Cerebellar nuclear complex (tissue), 1 donor: ENCODE results near the gene CEP55.

Experiments used
- DNase-seq, 2 experiments: peaks; one replicate each; lab custom pipeline; 2025; lab: John Stamatoyannopoulos, UW

Gene CEP55

DNA sequence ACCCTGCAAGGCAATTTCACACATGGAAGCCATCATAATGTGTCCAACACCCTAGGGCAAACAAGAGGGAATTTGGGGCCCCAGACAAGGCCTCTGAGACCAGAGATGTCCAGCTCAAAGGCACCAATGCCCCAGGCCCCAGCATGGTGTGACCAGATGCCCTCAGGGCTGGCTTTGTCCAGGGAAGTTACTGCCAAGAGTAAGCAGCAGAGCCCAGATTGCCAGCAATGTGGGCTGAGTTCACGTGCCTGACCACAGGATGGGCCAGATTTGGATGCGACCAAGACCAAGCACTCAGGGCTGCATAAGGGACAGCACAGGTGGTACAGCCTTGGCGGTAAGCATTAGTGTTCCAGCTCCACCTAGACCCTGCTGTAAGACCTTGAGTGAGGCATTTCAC lies 27.0 kb upstream of the CEP55 start:
- DNase-seq: no peak

DNA sequence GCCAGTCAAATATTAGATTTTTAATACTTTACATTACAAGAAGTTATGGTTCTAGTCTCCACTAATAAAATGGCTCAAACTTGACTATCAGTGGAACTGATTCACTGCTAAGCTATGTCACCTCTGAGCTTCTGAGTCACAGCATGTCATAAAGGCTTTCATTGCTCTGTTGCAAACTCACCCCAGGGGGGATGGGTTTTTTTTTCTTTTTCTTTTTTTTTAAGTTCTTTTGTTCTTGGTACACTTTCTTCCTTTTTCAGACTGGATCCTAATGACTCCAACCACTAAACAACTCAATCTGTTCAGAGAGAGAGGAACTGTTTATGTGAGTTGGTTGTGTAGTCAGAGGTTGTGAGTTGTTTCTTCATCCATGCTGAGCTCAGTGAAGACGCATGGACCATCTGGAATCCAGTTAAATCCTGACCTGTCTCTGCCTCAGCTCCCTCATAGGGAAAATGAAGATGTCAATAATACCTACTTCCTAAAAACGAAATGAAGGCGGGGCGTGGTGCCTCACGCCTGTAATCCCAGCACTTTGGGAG lies 25.2 kb upstream of the CEP55 start:
- DNase-seq: no peak

DNA sequence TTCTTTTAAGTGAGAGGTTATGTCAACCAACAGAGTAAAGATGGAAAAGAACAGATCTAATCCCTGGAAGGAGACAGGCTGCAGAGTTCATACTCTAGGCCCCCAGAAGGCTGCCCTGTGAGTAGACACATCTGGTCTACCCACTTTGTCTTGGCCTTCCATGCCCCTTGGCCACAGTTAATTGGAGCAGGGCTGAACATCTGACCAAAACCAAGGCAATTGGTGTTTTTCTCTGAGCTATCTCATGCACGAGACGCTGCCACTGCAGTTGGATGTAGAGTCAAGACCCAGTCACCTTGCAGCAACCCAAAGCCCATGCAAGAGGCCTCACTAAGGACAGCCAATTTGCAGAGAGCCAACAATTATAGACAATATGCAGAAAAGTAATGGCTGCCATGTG lies 23.3 kb upstream of the CEP55 start:
- DNase-seq: no peak

DNA sequence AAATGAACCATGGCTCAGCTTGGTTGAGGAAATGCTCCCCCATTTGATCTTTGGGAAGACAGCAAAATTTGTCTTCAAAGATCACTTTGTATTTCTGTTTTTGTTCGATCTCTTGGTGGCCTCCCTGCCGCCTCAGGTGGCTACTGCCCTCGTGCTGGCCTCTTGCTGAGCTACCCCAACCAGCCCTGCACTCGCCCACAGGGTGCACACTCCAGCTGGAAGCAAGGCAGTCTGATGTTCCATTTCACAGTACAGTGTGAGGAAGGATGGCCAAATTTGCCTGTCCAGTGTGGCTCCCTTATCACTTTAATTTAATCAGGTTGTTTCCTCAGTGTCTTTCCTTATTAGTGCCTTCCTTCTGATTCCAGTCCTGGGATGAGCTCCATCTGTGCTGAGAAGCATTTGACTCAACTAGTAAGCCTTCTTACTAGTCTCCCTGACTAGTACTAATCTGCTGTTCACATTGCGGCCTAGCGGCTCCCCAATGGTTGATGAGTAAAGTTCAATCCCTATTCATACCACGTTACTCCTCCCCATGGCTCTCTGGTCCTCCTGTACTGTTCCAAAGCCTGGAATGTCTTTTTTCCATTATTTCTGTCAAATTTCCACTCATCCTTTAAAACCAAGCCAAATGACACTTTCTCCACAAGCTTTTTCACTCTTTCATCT lies 22.5 kb upstream of the CEP55 start:
- no peak for DNase-seq

DNA sequence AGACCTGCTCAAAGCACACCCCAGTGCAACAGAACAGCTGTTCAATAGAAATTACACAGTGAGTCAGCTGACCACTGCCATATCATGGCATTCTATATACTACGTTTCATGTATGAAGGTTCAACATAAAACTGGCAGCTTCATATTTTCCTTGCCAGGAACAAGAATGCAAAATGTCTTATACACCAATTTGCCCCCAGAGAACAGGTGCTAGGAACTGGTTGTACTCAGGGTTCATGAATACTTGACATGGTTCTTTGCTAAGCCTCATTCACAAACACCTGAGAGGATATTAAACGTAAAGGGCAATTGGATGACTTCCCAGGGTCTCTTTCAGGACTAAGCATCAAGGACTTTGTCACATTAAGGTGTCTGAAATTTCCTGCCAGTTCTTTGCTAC lies 21.2 kb upstream of the CEP55 start:
- no peak for DNase-seq

DNA sequence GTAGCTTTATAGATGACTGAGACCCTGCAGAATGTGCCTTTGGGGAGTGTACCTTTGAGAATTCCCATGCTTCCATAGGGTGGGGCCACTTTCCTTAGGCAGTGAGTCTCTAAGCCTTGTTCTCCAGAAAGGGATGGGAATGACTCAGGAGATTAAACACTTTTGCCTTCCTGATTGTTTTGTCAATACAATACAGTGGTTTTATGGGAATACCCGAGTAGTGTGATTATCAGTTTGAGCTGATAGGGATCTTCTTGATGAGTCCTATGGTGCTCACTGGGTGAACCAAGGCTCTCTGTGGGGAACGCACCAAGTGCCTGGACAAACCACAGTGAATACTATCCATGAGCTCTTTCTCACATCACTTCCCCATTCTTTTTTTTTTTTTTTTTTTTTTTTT lies 20.5 kb upstream of the CEP55 start:
- DNase-seq: no peak

DNA sequence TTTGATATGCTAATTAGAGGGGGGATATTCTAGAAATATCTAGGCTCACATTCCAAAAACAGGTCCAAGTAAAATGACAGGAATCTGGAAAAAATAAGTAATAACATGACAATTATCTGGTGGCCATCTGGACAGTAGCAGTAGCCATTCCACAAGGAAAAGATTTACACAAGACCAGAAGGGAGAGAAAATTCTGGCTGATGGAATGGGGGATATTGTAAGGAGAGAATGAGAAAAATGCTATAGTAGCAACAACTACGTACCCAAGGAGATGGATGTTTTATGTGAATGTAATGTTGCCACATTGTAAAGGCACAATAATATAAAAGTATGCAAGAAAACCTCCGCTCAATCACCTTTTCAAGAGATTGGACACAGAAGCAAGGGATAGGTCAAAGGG lies 19.7 kb upstream of the CEP55 start:
- no peak for DNase-seq

DNA sequence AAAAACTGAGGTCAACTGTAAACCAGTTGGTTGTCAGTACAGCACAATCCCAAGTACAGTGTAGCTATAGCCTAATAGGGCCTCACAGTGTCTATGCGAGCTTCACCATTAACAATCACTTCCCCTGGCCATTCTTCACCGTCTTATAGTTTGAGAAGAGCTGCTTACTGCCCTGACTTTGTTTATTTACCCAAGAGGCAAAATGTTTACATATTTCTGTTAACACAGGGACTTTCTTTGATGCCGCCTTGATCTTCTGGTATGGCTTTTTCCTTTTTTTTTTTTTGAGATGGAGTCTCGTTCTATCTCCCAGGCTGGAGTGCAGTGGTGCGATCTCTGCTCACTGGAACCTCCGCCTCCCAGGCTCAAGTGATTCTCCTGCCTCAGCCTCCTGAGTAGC lies 17.5 kb upstream of the CEP55 start:
- no peak for DNase-seq

DNA sequence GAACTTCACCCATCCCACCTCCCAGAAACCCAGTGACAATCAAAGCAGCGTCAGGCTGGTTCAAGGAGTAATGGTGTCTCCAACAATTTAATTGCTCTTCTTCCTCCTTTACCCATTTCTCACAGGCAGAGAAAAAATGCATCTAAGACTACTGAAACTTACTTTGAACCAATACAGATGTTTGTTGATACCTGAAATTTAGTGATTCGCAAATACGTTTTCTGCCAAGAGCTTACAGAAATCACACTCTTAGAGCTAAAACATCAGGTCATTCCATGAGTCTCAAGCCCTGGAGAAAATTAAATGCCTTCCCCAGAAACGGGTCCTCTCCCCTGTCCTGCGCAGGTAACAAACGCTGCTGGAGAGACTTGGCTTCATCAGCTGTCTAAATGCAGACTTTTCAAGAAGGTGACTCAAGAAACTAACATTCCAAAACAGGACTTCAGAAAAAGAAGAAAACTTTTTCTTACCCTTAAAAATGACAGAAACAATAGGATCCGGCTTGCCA lies 14.7 kb upstream of the CEP55 start:
- DNase-seq: no peak

DNA sequence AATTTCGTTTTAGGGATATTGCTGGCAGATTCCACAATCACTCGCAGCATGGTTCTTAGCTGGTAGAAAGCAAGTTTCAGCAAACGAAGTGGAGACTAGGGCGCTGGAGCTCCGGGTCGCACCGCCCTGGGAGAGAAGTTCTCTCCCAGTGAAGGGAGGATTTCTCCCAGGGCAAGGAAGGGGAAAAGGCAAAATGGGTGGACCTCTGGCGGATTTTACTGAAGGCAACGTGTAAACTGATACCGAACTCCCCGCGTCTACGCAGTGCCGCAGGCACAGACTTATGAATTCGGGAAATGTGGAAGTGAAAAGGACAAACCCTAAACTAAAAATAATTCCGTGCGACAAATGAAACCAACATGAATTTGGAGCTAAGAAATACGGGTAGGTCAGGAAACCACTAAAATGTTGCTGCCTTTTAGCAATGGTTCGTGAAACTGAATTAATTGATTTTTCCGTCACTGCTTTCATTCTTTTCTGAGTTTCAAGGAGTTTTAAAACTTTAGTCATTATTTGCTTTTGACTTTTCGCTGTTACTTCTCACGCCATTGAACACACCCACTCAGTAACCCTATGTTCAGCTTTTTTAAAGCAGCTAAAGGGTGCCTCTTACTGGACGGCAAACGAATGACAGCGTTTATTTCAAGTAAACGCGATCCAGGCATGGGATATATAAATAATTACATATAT lies 14.1 kb upstream of the CEP55 start, which contains the start of gene MYOF:
Gene MYOF (minus strand): TSS at position 190 of the 690 bp plus-strand sequence. CDS start 140 bp downstream, at position 50.
- DNase-seq: no peak

DNA sequence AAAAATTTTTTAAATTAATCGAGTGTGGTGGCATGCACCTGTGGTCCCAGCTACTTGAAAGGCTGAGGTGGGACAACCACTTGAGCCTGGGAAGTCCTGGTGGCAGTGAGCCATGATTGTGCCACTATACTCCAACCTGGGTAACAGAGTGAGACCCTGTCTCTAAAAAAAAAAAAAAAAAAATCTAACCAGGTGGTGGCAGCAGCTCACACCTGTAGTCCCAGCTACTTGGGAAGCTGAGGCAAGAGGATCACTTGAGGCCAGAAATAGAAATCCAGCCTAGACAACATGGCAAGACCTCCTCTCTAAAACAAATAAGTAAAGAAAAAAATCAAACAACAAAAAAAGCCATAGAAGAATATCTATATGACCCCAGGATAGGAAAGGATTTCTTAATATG lies 10.7 kb upstream of the CEP55 start:
- DNase-seq: no peak

DNA sequence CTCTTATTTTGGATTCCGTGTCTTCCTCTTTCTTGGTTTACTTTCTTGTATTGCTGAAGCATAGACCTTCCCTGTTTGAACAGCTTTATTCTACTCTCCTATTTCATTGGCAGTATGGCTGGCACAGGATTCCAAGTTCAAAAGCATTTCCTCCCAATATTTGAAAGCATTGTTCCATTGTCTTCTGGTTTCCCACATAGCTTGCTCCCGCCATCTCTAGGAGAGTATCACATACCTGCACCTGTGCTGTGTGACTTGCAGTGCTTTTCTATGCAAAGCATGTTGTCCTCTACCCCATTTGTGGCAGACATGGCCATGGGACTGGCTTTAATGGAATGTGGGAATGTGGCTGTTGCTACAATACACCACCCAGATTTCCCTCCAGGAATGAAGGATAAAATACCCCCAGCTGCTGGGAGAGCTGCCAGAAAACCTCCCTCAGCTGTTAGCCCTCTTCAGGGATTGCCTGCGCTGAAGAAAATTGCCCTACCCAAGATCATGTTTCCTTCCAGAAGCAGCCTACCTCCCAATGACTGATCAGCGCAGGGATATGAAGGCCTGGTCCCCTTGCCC lies 7.4 kb upstream of the CEP55 start:
- DNase-seq: no peak

DNA sequence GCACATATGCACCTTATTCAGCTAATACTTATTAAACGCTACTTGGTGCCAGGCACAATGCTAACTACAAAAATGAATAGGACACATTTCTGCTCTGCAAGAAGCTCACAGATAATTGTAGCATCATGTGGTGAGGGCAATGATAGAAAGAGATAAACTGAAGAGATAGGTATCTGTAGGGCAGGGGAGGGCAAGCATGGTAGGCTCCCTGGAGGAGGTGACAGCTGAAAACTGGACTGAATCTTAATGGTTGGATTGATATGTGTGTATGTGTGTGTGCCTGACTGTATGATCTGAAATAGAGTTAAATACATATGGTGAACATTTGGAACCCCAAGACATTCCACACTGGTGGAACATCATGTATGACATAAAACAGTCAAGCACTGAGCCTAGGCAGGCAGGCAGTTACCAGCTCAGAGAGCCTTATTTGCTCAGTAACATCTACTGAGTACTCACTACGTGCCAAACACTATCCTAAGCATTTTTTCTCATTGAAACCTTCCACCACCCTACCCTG lies 4.8 kb upstream of the CEP55 start:
- DNase-seq: no peak

DNA sequence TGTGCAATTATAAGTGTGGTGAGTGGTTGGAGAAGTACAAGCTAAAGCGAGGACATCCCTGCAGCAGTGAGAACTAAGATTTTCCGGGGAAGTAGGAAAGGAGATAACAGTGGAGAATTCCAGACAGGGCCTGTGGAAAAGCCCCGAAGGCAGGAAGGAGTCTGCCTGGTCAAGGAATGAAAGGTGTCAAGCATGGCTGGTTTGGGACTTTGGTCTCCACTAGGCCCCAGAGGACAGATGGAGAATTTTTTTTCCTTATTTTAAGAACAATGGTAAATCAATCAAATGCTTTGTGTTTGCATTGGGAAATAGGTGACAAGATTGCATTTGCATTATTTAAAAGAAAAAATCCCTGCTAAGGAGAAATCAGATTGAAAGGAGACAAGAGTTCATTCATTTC lies 3.2 kb upstream of the CEP55 start:
- DNase-seq: no peak

DNA sequence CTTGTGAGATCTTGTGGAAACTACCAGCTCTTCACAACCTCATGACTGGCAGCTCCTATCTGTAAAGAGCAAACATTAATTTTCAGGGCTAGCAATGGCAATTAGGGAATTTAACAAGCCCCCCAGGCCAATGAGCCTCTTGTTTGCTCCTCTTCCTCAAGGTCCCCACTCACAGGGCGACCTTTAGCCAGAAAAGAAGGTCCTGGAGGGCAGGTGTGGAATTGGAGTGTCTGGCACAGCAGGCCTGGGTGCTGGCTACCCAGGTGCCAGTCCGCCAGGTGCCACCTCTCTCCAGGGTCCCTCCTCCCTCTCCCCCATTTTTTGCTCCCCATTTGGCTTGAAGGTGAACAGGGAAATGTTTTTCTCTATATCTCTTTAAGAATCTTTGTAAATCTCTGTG lies 1.9 kb upstream of the CEP55 start:
- no peak for DNase-seq

DNA sequence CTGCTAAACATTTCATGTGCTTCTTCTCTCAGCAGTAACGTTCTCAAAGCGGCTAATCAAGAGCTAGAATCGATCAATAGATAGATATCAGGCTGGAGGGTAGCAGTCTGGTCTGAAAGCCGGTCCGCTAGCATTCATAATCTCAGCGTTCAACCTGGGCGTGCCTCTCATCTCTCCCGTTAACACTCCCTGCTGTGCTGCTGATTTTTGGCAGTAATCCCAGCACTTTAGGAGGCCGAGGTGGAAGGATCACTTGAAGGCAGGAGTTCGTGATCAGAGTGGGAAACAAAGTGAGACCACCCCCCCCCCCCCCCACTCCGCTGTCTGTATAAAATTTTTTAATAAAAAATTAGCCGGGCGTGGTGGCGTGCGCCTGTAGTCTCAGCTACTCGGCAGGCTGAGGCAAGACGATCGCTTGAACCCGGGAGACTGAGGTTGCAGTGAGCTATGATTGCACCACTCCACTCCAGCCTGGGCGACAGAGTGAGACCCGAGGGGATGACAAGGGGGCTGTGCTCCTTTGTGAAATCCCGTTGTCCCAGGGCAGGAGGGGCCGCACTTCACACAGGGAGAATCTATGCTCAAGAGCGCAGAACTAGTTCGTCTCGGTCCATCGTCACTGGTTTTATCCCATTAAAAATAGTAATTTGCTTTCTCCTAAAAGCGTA lies 624 bp upstream of the CEP55 start:
- DNase-seq: no peak

DNA sequence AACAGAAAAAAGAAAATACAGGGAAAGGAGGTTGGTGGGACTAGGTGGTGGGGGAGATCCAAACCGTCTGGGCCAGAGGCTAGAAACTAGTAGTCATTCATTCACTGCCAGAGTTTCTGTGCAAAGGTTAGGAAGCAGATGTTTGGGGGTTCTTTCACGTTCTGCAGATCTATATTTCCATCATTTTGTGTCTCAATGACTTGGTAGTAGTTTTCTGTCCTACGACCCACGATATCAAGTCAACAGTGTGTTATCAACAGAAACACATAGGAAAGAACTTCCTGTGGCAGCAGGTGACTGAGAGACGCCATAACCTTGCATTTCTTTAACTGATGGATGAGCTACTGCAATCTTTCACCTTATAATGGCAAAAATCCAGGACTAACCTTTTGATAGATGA lies 1.8 kb downstream of the CEP55 start:
- no peak for DNase-seq

DNA sequence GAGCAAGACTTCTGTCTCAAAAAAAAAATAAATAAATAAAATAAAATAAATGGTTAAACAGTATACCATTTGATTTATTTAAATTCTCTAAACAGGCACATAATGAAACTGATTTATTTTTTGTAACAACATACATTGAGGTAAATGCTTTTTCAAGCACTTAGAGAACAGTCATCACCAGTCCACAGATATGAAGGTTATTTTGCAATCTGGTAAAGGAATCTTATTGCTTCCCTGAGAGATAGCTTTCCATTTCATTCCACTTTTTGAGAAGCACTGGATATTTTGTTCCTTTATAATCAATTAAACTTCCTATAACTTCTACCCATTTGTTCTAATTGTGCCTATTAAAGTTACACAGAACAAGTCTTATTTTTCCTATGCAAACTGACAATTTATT lies 5.2 kb downstream of the CEP55 start:
- DNase-seq: no peak

DNA sequence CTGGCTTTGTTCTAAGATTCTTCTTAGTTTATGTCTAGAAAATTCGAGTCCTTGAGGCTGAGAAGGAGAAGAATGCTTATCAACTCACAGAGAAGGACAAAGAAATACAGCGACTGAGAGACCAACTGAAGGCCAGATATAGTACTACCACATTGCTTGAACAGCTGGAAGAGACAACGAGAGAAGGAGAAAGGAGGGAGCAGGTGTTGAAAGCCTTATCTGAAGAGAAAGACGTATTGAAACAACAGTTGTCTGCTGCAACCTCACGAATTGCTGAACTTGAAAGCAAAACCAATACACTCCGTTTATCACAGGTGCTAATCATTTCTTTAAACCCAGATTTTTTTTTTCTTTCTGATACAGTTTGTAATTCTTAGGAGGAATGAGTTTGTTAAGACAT lies 6.7 kb downstream of the CEP55 start:
- no peak for DNase-seq

DNA sequence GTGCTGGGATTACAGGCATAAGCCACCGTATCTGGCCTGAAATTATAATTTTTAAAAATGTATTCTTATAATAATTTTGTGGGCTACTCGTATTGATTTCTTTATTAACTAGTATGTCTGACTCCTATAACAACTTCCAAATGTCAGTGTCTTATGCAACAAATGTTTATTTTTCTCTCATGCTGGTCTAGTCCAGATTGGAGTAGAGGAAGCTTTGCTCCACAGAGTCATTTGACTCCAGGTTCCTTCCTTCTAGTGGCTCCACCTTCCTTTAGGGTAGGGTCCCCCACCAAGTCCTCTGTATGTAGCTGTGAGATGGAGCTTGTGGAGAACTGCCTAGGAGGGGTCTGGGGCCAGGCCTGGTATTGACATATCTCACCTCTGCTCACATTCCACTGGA lies 8.7 kb downstream of the CEP55 start:
- DNase-seq: no peak

DNA sequence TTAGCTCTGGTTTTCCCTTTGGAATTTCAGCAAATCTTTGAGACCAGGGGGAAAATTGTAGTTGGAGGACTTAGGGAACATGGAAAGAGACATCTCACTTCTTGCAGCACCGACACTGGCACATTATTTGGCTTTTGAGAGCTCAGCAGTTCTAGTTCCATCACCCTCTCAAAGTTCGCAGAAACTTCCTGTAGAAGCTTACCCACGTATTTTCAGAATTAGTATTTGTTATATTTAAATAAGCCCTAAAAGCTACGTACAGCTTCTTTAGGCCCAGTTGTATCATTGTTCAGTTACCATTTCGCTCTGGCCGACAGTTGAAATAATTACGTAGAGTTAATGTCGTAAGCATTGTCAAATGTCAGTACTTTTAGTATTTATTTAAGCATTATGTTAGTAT lies 13.4 kb downstream of the CEP55 start:
- DNase-seq: no peak

DNA sequence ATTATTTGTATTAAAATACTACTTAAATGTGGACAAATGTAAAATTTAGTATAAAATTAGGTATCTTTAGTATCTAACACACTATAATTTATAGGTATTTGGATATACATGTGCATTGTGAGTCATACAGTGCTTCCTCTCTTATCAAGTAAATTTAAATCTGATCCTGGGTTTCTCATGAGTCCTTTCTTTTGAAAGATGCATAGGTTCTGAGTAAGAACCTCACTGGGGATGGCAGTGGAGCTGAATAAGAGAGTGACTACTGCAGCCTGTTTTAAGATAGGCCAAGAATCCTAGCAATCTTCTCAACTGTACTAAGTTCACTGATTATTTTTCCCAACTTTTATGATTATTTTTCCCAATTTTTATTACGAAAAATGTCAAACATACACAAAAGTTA lies 16.2 kb downstream of the CEP55 start:
- no peak for DNase-seq
